ENCODE measurements around the gene DRGX.

Gene DRGX

DNA sequence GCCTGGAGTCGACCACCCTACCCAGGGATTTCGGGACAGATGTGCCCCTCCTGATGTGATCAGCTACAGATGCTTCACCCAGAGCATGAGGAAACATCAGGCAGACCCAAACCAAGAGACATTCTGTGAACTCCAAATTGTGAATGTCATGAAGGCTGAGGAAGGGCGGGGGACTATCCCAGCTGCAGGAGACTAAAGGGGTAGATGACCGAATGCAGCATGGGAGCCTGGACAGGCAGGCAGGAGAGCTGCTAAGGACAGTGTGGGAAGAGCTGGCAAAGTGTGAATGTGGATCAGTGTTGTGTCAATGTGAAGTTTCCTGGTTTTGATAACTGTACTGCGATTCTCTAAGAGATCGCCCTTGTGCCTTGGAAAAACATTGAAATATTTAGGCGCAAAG is 19.2 kb upstream of the DRGX start:
- TF ChIP-seq ZNF501 (tag by site-specific recombination; IDR thresholded peaks at IDR 0.05) (no peak), MEIS1 (CRISPR knock-in tag; IDR thresholded peaks at IDR 0.05; ENCODE audit: borderline replicate concordance) (no peak), ZNF549 (tag by site-specific recombination; IDR thresholded peaks at IDR 0.05) (no peak)
- no peak overlapping the region for H3K4me3 ChIP-seq (ENCODE audit: low read depth, low read length)
- H3K27ac ChIP-seq (ENCODE audit: extremely low read depth, low read depth, low read length), result no peak overlapping the region
- CTCF ChIA-PET, result interaction anchor here (1.9 kb wide), 1 partner anchor 97 kb away, joined by 6 read pairs; no protein-coding TSS in a partner anchor
- no peaks in the 10 kb centered on the region for H3K9me3 ChIP-seq (ENCODE audit: control insufficient read depth, insufficient read depth, low read depth, low read length)
- no peaks in the 10 kb centered on the region for H3K4me1 ChIP-seq (ENCODE audit: control insufficient read depth, insufficient read depth, low read length)
- no peaks in the 10 kb centered on the region for H3K36me3 ChIP-seq (ENCODE audit: control insufficient read depth in 2 of 2, insufficient read depth in 1 of 2, low read length in 2 of 2)
- POLR2A ChIA-PET, result no interaction called here

GRCh38 chr10:49414496-49414895 is 18.6 kb upstream of the DRGX start:
- TF ChIP-seq OSR2 (tag by site-specific recombination; IDR thresholded peaks at IDR 0.05) (no peak), ZNF37A (tag by site-specific recombination; IDR thresholded peaks at IDR 0.05) (no peak), ZFP3 (tag by site-specific recombination; IDR thresholded peaks at IDR 0.05; ENCODE audit: low read depth) (no peak), ZNF610 (tag by site-specific recombination; IDR thresholded peaks at IDR 0.05; ENCODE audit: borderline replicate concordance) (no peak), SP7 (tag by site-specific recombination; IDR thresholded peaks at IDR 0.05) (no peak), ZNF335 (tag by site-specific recombination; conservative IDR thresholded peaks at IDR 0.05) (no peak), ZNF664 (tag by site-specific recombination; IDR thresholded peaks at IDR 0.05) (no peak), KLF9 (tag by site-specific recombination; IDR thresholded peaks at IDR 0.05; ENCODE audit: low read depth) (no peak), ZNF626 (tag by site-specific recombination; IDR thresholded peaks at IDR 0.05) (no peak), ZNF549 (tag by site-specific recombination; IDR thresholded peaks at IDR 0.05) (no peak), ZNF514 (tag by site-specific recombination; IDR thresholded peaks at IDR 0.05) (no peak), ZNF580 (tag by site-specific recombination; IDR thresholded peaks at IDR 0.05) (no peak), ZNF792 (tag by site-specific recombination; IDR thresholded peaks at IDR 0.05) (no peak)
- TF ChIP-seq, protein P1, sequence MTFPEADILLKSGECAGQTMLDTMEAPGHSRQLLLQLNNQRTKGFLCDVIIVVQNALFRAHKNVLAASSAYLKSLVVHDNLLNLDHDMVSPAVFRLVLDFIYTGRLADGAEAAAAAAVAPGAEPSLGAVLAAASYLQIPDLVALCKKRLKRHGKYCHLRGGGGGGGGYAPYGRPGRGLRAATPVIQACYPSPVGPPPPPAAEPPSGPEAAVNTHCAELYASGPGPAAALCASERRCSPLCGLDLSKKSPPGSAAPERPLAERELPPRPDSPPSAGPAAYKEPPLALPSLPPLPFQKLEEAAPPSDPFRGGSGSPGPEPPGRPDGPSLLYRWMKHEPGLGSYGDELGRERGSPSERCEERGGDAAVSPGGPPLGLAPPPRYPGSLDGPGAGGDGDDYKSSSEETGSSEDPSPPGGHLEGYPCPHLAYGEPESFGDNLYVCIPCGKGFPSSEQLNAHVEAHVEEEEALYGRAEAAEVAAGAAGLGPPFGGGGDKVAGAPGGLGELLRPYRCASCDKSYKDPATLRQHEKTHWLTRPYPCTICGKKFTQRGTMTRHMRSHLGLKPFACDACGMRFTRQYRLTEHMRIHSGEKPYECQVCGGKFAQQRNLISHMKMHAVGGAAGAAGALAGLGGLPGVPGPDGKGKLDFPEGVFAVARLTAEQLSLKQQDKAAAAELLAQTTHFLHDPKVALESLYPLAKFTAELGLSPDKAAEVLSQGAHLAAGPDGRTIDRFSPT (tag by site-specific recombination; IDR thresholded peaks at IDR 0.05), result no peak
- TF ChIP-seq, protein P2, sequence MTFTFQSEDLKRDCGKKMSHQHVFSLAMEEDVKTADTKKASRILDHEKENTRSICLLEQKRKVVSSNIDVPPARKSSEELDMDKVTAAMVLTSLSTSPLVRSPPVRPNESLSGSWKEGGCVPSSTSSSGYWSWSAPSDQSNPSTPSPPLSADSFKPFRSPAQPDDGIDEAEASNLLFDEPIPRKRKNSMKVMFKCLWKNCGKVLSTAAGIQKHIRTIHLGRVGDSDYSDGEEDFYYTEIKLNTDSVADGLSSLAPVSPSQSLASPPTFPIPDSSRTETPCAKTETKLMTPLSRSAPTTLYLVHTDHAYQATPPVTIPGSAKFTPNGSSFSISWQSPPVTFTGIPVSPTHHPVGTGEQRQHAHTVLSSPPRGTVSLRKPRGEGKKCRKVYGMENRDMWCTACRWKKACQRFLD (tag by site-specific recombination; IDR thresholded peaks at IDR 0.05), result no peak
- ChIA-PET POLR2A (no interaction called here), CTCF (interaction anchor here (1.9 kb wide), 1 partner anchor 98 kb away, joined by 6 read pairs; no protein-coding TSS in a partner anchor)

GRCh38 chr10:49412571-49412970 is 16.7 kb upstream of the DRGX start:
- Histone ChIP-seq H3K36me3 (ENCODE audit: control insufficient read depth in 2 of 2, insufficient read depth in 1 of 2, low read length in 2 of 2) (no peaks in the 10 kb centered on the region), H3K4me1 (ENCODE audit: control insufficient read depth, insufficient read depth, low read length) (no peaks in the 10 kb centered on the region), H3K9me3 (ENCODE audit: control insufficient read depth, insufficient read depth, low read depth, low read length) (no peaks in the 10 kb centered on the region), H3K4me3 (ENCODE audit: low read depth, low read length) (no peak overlapping the region), H3K27ac (ENCODE audit: extremely low read depth, low read depth, low read length) (no peak overlapping the region)
- ChIA-PET POLR2A (no interaction called here), CTCF (interaction anchor here (0.7 to 1.6 kb wide), 3 partner anchors 17 to 107 kb away, joined by 3 to 8 read pairs (median 4); no protein-coding TSS in a partner anchor)
- no peak for TF ChIP-seq ZBTB1 (tag by site-specific recombination; IDR thresholded peaks at IDR 0.05)
- TF ChIP-seq, protein P3, sequence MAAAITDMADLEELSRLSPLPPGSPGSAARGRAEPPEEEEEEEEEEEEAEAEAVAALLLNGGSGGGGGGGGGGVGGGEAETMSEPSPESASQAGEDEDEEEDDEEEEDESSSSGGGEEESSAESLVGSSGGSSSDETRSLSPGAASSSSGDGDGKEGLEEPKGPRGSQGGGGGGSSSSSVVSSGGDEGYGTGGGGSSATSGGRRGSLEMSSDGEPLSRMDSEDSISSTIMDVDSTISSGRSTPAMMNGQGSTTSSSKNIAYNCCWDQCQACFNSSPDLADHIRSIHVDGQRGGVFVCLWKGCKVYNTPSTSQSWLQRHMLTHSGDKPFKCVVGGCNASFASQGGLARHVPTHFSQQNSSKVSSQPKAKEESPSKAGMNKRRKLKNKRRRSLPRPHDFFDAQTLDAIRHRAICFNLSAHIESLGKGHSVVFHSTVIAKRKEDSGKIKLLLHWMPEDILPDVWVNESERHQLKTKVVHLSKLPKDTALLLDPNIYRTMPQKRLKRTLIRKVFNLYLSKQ (tag by site-specific recombination; IDR thresholded peaks at IDR 0.05; ENCODE audit: borderline replicate concordance), result no peak
- TF ChIP-seq ZNF155 (tag by site-specific recombination; IDR thresholded peaks at IDR 0.05), result no peak
- TF ChIP-seq ZNF341 (tag by site-specific recombination; IDR thresholded peaks at IDR 0.05; ENCODE audit: low read depth), result no peak
- TF ChIP-seq, protein P4, sequence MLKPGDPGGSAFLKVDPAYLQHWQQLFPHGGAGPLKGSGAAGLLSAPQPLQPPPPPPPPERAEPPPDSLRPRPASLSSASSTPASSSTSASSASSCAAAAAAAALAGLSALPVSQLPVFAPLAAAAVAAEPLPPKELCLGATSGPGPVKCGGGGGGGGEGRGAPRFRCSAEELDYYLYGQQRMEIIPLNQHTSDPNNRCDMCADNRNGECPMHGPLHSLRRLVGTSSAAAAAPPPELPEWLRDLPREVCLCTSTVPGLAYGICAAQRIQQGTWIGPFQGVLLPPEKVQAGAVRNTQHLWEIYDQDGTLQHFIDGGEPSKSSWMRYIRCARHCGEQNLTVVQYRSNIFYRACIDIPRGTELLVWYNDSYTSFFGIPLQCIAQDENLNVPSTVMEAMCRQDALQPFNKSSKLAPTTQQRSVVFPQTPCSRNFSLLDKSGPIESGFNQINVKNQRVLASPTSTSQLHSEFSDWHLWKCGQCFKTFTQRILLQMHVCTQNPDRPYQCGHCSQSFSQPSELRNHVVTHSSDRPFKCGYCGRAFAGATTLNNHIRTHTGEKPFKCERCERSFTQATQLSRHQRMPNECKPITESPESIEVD (tag by site-specific recombination; IDR thresholded peaks at IDR 0.05), result no peak
- no peak for TF ChIP-seq ZNF221 (tag by site-specific recombination; IDR thresholded peaks at IDR 0.05; ENCODE audit: borderline replicate concordance)
- TF ChIP-seq, protein P5, sequence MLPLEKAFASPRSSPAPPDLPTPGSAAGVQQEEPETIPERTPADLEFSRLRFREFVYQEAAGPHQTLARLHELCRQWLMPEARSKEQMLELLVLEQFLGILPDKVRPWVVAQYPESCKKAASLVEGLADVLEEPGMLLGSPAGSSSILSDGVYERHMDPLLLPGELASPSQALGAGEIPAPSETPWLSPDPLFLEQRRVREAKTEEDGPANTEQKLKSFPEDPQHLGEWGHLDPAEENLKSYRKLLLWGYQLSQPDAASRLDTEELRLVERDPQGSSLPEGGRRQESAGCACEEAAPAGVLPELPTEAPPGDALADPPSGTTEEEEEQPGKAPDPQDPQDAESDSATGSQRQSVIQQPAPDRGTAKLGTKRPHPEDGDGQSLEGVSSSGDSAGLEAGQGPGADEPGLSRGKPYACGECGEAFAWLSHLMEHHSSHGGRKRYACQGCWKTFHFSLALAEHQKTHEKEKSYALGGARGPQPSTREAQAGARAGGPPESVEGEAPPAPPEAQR (tag by site-specific recombination; IDR thresholded peaks at IDR 0.05), result no peak
- no peak for TF ChIP-seq ZNF223 (tag by site-specific recombination; IDR thresholded peaks at IDR 0.05)

More at GRCh38 chr10:49414496-49414895, 18.6 kb upstream of the DRGX start:
- Histone ChIP-seq H3K9me3 (ENCODE audit: control insufficient read depth, insufficient read depth, low read depth, low read length) (no peaks in the 10 kb centered on the region), H3K27ac (ENCODE audit: extremely low read depth, low read depth, low read length) (no peak overlapping the region), H3K36me3 (ENCODE audit: control insufficient read depth in 2 of 2, insufficient read depth in 1 of 2, low read length in 2 of 2) (no peaks in the 10 kb centered on the region), H3K4me3 (ENCODE audit: low read depth, low read length) (no peak overlapping the region), H3K4me1 (ENCODE audit: control insufficient read depth, insufficient read depth, low read length) (no peaks in the 10 kb centered on the region)

All from HEK293 (cell line).